Activated CD4-positive, alpha-beta T cell treated with anti-CD3 and anti-CD28 coated beads, Interleukin-2, Interleukin-6, amounts not matched to agents 100 ng/mL and 50 ng/mL, durations not matched to agents 16 hours and 8 hours (primary cell): Measurements from ENCODE around the gene LMNB1.

ENCODE experiments used
- DNase-seq: peaks from one replicate; pipeline ENCODE4 v3.0.0-alpha.2; 2020

The LMNB1 gene

GRCh38 chr5:126857472-126858410, 80.8 kb downstream of the LMNB1 start:
- no peak for DNase-seq

DNA sequence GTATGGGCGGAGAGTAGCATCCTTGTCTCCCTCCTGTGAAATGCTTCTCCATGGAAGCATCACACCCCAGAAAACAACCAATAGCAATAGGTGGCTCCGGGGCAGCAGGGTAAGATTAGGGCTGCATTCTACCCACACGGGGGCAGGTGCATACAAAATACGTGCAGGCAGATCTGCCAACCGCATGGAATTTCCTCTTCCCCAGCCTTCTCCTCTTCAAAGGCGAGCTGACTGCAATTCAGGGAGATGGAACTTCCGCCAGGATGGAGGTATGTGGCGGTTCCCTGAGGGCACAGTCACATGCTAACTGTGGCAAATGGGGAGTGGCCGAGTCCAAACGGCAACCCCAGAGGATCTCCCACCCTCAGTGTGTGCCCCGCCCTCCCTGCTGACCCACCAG, 81.5 kb downstream of the LMNB1 start:
- DNase-seq = no peak

- DNase-seq = no peak
Measured at GRCh38 chr5:126863402-126863801, 86.5 kb downstream of the LMNB1 start.

GRCh38 chr5:126864042-126864688, 87.2 kb downstream of the LMNB1 start:
- peak; percentile 11 for DNase-seq

GRCh38 chr5:126865299-126865698, 88.4 kb downstream of the LMNB1 start:
- no peak for DNase-seq

- no peak for DNase-seq
Measured at GRCh38 chr5:126866851-126867636, 90.1 kb downstream of the LMNB1 start.

DNA sequence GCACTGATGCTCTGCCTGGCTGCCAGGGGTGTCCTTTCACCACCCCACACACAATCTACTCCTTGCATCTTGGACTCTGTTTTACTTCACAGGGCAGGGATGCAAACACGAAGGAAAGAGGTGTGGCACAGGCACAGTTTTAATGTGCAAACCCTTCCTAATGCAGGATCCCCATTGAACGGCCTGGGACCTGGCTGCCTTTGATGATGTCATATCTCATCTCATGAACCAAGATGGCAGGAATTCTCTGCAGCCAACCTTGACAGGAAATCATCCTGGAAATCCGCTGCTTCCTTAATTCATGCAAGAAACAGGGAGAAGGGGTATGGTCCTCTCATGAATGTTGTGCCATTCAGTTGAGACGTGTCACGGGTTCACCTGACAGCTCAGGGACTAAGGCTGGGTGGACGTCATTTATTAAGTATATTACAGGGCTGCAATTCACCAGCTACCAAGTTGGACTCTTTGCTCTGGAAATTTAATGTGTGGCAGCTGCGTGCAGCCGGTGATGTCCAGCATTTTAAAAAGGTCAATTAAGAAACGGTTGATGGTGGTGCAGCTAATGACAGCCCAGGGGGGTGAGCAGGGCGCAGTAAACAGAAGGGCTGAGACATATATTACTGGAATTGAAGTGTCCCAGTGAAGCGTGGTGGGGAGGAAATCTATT, 91.5 kb downstream of the LMNB1 start:
- DNase-seq = no peak

DNA sequence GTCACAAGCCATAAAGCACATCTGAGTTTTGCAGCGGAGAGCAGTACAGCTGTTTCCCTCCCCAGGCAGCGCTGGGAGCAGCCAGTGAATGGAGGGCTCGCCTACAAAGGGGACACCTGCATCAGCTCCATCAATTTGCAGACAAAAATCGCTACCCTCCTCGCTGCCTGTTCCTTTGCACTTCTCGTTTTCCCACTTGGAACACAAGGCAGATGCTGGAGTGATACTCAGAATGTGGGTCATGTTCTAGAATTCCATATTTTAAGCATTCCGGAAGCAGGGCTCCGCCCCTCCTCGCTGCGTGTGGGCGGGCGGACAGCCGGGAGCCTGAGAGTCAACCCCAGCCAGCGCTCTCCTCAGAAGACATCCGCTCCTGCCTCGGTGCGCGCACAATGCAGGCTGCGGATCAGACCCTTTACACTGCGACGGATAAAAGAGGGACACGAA, 92.1 kb downstream of the LMNB1 start:
- DNase-seq = peak; percentile 30

- no peak for DNase-seq
Measured at GRCh38 chr5:126871441-126871840, 94.5 kb downstream of the LMNB1 start.

GRCh38 chr5:126872561-126873354, 95.8 kb downstream of the LMNB1 start:
- no peak for DNase-seq

DNA sequence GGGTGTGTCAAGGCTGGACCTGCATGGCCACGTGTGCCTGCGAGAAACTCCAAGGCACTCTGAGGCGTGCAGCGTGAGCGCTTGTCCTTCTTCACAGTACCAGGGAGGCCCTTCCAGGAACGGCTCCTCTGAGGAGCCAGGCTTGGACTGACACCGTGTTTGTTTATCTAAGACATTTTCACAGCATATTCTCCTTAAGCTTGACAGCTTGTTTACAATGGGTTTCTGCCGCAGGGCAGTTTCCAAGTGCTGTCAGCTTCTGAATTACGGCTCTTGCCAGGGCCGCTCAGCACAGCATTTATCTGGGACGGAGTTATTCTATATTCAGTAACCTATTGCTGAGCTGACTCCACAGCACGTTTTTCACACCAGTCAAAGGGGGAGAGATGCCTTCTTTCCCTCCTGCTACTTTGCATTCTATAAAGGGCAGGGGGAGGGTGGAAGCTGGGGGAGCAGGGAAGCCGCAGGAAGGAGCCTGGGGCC, 98.4 kb downstream of the LMNB1 start:
- no peak for DNase-seq

GRCh38 chr5:126877602-126878001, 100.7 kb downstream of the LMNB1 start:
- no peak for DNase-seq

GRCh38 chr5:126878085-126878484, 101.1 kb downstream of the LMNB1 start:
- no peak for DNase-seq

- DNase-seq = no peak
Measured at GRCh38 chr5:126878634-126879033, 101.7 kb downstream of the LMNB1 start.

GRCh38 chr5:126881821-126882600, 105.1 kb downstream of the LMNB1 start:
- no peak for DNase-seq

DNA sequence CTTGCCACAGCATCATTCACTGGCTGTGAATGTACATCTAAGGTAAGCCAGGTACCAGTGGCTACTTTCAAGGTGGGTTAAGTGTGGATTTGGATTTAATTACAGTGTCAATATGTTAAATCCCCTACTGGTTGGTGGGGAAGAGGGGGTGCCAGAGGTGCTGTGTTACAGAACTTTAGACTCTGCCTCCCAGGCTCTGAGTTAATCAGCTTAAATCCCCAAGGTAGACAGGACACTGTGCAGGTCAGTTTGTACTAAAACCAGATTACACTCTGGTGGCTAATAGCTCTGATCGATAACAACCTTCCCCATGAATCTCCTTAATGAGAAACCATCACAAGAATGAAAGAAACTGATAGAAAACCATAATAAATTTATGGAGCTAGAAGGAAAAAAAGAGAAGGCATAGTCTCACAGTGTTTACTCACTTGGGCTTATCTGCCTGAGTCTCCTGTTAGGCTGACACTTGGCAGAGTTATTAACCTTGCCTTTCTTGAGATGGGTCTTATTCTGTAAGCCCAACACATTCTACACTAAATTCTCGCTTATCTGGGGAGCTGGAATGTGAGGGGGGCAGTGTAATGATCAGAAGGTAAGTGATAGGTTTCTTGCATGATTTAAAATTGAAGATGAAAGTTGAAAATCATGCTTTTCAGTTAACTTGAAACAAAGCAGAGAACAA, 106.8 kb downstream of the LMNB1 start:
- DNase-seq = no peak

- DNase-seq = no peak
Measured at GRCh38 chr5:126884269-126884819, 107.4 kb downstream of the LMNB1 start.
